ENCODE data around the gene BCL7B.
"Not testable (repeated sequence)": the region's sequence is repeated elsewhere in the genome, so short reads cannot be mapped to it uniquely, and the experiment has no call there.

Gene BCL7B

DNA sequence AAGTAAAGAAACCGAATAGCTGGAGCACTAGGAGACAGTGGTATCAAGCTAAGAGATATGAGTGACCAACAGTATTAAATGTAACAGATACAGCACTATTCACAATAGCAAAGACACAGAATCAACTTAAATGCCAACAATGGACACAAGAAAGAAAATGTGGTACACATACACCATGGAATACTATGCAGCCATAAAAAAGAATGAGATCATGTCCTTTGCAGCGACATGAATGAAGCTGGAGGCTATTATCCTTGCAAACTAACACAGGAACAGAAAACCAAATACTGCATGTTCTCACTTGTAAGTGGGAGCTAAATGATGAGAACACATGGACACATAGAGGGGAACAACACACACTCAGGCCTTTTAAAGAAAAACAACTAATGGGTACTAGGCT is 62.0 kb downstream of the BCL7B start:
- DNase-seq (ENCODE audit: low read depth): not testable (repeated sequence)

DNA sequence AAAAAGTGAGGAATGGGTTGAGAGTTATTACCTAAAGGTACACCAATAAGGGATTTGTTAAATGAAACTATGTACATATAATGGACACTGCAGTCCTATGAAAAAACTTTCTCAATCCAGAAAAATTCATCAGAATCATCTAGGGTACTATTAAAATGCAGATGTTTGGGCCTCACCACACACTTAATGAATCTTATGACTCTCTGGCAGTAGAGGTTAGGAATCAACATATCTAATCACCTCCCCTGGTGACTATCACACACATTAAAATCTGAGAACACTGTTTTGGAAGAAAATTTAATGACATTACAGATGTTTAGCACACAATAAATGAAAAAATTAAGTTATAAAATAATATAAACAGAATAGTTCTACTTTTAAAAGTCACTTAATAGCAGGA is 67.5 kb downstream of the BCL7B start:
- DNase-seq (ENCODE audit: low read depth): no peak

DNA sequence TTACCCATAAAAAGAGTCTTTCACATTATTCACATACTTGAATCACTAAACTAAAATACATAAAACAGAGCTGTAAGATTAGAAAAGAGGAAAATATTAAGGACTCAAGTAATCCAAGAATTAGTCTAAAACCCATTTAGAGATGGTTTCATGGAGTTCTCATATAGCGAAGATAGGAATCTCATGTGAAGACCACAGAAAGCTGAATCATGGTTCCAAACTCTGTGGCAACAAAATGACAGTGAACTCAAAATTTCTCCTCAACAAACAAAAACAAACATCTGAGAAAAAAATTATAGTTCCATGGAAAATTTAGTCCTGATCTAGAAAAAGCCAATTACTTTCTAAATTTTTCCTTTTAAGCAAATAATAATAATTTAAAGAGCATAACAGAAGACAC is 70.0 kb downstream of the BCL7B start:
- no peak for DNase-seq (ENCODE audit: low read depth)
